Neural progenitor cell (in vitro differentiated cells): ENCODE results near the gene SDCCAG8.

Experiments
- EZH2 ChIP-seq: fragments of 200-600 bp; sonication (generic); IDR thresholded peaks from 2 replicates; pipeline ENCODE4 v1.6.1; 2017; ENCODE audit warnings: antibody characterized with exemption, mild to moderate bottlenecking, moderate library complexity
- TF ChIP-seq, protein P1 (sequence below): fragments of 200-600 bp; sonication (generic); IDR thresholded peaks from 2 replicates; pipeline ENCODE4 v1.5.1; 2017; ENCODE audit warnings: antibody characterized with exemption, mild to moderate bottlenecking

DNA sequence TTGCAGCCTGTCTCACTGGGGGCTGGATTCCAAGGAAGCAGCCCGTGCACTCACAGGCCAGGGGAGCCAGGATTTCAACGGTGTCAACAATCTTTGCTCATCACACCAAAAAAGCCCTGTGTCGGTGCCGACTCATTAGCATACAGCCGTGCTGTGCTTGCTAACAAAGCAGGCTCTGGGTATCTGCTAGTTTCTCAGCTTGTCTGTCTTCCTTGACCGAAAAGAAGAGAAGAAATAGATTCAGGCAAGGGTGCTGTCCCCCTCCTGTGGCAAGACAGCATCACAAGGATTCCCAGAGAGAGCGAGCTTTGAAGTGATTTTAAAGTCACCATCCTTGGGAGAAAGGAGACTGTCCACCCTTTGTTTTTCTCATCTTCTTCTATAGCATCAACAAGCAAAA, 214.7 kb downstream of the SDCCAG8 start:
- TF ChIP-seq, protein P1, sequence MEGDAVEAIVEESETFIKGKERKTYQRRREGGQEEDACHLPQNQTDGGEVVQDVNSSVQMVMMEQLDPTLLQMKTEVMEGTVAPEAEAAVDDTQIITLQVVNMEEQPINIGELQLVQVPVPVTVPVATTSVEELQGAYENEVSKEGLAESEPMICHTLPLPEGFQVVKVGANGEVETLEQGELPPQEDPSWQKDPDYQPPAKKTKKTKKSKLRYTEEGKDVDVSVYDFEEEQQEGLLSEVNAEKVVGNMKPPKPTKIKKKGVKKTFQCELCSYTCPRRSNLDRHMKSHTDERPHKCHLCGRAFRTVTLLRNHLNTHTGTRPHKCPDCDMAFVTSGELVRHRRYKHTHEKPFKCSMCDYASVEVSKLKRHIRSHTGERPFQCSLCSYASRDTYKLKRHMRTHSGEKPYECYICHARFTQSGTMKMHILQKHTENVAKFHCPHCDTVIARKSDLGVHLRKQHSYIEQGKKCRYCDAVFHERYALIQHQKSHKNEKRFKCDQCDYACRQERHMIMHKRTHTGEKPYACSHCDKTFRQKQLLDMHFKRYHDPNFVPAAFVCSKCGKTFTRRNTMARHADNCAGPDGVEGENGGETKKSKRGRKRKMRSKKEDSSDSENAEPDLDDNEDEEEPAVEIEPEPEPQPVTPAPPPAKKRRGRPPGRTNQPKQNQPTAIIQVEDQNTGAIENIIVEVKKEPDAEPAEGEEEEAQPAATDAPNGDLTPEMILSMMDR, result no peak
- no peak for TF ChIP-seq EZH2
